MM.1S (cell line): Measurements from ENCODE around the gene FGF4.

Experiments
- DNase-seq: peaks from one replicate; pipeline ENCODE4 v3.0.0-alpha.2; 2015
- H2AFZ ChIP-seq: fragments of 300-600 bp; sonication (generic); 2 replicates; pipeline ENCODE4 v1.6.0; 2016; ENCODE audit warnings: antibody characterized with exemption, low read length
- H3F3A ChIP-seq: fragments of 300-600 bp; sonication (generic); 2 replicates; pipeline ENCODE4 v1.6.1; 2016; ENCODE audit warnings: mild to moderate bottlenecking, antibody characterized with exemption, low read length, moderate library complexity, mixed read lengths; ENCODE audit not compliant: insufficient read depth
- H3K27ac ChIP-seq: fragments of 300-600 bp; sonication (generic); 2 replicates; pipeline ENCODE4 v1.5.1; 2016; ENCODE audit warnings: mild to moderate bottlenecking, low read length
- H3K27me3 ChIP-seq: fragments of 300-600 bp; sonication (generic); replicated peaks from 2 replicates; pipeline ENCODE4 v1.6.0; 2016; ENCODE audit warnings: low read length; ENCODE audit not compliant: insufficient read depth
- H3K36me3 ChIP-seq: fragments of 300-600 bp; sonication (generic); replicated peaks from 2 replicates; pipeline ENCODE4 v1.6.1; 2016; ENCODE audit warnings: mild to moderate bottlenecking, low read length, mixed read lengths; ENCODE audit not compliant: insufficient read depth
- H3K4me1 ChIP-seq: fragments of 300-600 bp; sonication (generic); 2 replicates; pipeline ENCODE4 v1.6.1; 2016; ENCODE audit warnings: low read length, mixed read lengths
- H3K4me2 ChIP-seq: fragments of 300-600 bp; sonication (generic); 2 replicates; pipeline ENCODE4 v1.6.0; 2016; ENCODE audit warnings: low read depth, low read length
- H3K4me3 ChIP-seq: fragments of 300-600 bp; sonication (generic); 2 replicates; pipeline ENCODE4 v1.5.1; 2016; ENCODE audit warnings: low read length, mixed read lengths
- H3K79me2 ChIP-seq: fragments of 300-600 bp; sonication (generic); 2 replicates; pipeline ENCODE4 v1.6.1; 2016; ENCODE audit warnings: mixed run types, low read length, mixed read lengths
- H3K9ac ChIP-seq: fragments of 300-600 bp; sonication (generic); 2 replicates; pipeline ENCODE4 v1.6.1; 2016; ENCODE audit warnings: low read length, mixed read lengths
- H3K9me2 ChIP-seq: fragments of 300-600 bp; sonication (generic); replicated peaks from 2 replicates; pipeline ENCODE4 v1.6.1; 2016; ENCODE audit warnings: mild to moderate bottlenecking, low read length, mixed read lengths; ENCODE audit not compliant: insufficient read depth
- H3K9me3 ChIP-seq: fragments of 300-600 bp; sonication (generic); replicated peaks from 2 replicates; pipeline ENCODE4 v1.6.1; 2016; ENCODE audit warnings: mild to moderate bottlenecking, low read length, mixed read lengths; ENCODE audit not compliant: insufficient read depth
- H4K20me1 ChIP-seq: fragments of 300-600 bp; sonication (generic); 2 replicates; pipeline ENCODE4 v1.6.1; 2016; ENCODE audit warnings: mild to moderate bottlenecking, low read length, moderate library complexity, mixed read lengths; ENCODE audit not compliant: insufficient read depth
- EZH2 ChIP-seq: fragments of 300-600 bp; sonication (generic); optimal IDR thresholded peaks from 2 replicates; pipeline ENCODE3; 2017; ENCODE audit warnings: low read depth, mild to moderate bottlenecking, antibody characterized with exemption, low read length, mixed read lengths
- EZH2phosphoT487 ChIP-seq: fragments of 300-600 bp; sonication (generic); IDR thresholded peaks from 2 replicates; pipeline ENCODE4 v1.6.1; 2018; ENCODE audit warnings: antibody characterized with exemption, low read length
- TF ChIP-seq, protein P1 (sequence below): fragments of 300-600 bp; sonication (generic); IDR thresholded peaks from 2 replicates; pipeline ENCODE4 v1.5.1; 2016; ENCODE audit warnings: antibody characterized with exemption, low read length, mixed read lengths

FGF4 gene

DNA sequence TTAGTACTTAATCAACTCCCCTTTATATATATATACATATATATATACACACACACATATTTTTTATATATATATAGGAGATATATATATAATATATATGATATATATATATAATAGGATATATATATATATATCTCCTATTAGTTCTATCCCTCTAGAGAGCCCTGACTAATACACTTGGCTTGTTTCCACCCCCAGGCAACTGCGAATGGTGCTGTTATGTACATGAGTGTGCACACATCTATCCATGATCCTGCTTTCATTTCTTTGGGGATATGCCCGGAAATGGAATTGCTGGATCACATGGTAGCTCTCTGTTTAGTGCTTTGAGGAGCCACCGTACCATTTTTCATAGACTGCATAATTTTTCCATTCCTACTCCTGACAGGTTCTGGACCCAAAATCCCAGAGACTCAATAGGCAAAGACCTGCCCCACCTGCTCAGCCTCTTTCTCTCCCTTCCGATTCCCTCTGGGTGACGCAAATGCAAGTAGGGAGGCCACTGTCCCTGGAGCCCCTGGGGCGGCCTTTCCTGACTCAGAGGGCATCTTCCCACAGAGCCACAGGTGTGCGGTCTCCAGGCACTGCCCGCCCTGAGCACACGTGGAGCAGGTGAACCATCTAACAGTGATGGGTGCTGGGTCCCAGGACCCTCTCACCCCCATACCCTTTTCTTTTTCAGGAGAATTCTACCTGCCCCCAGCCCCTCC, 32.1 kb upstream of the FGF4 start:
- H3K27ac ChIP-seq = no peak overlapping the region
- no peaks in the 10 kb centered on the region for H3F3A ChIP-seq
- no peaks in the 10 kb centered on the region for H3K4me1 ChIP-seq
- H3K79me2 ChIP-seq = no peaks in the 10 kb centered on the region
- H4K20me1 ChIP-seq = no peaks in the 10 kb centered on the region
- H3K9me2 ChIP-seq = no peaks in the 10 kb centered on the region
- H3K9ac ChIP-seq = no peak overlapping the region
- no peak overlapping the region for H3K4me3 ChIP-seq
- no peak for DNase-seq
- H3K36me3 ChIP-seq = no peaks in the 10 kb centered on the region
- TF ChIP-seq EZH2 (no peak), EZH2phosphoT487 (no peak)
- TF ChIP-seq, protein P1, sequence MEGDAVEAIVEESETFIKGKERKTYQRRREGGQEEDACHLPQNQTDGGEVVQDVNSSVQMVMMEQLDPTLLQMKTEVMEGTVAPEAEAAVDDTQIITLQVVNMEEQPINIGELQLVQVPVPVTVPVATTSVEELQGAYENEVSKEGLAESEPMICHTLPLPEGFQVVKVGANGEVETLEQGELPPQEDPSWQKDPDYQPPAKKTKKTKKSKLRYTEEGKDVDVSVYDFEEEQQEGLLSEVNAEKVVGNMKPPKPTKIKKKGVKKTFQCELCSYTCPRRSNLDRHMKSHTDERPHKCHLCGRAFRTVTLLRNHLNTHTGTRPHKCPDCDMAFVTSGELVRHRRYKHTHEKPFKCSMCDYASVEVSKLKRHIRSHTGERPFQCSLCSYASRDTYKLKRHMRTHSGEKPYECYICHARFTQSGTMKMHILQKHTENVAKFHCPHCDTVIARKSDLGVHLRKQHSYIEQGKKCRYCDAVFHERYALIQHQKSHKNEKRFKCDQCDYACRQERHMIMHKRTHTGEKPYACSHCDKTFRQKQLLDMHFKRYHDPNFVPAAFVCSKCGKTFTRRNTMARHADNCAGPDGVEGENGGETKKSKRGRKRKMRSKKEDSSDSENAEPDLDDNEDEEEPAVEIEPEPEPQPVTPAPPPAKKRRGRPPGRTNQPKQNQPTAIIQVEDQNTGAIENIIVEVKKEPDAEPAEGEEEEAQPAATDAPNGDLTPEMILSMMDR = no peak
- H3K9me3 ChIP-seq = no peaks in the 10 kb centered on the region
- no peak overlapping the region for H2AFZ ChIP-seq
- no peak overlapping the region for H3K4me2 ChIP-seq
- peaks cover 71% of the 10 kb centered on the region for H3K27me3 ChIP-seq

DNA sequence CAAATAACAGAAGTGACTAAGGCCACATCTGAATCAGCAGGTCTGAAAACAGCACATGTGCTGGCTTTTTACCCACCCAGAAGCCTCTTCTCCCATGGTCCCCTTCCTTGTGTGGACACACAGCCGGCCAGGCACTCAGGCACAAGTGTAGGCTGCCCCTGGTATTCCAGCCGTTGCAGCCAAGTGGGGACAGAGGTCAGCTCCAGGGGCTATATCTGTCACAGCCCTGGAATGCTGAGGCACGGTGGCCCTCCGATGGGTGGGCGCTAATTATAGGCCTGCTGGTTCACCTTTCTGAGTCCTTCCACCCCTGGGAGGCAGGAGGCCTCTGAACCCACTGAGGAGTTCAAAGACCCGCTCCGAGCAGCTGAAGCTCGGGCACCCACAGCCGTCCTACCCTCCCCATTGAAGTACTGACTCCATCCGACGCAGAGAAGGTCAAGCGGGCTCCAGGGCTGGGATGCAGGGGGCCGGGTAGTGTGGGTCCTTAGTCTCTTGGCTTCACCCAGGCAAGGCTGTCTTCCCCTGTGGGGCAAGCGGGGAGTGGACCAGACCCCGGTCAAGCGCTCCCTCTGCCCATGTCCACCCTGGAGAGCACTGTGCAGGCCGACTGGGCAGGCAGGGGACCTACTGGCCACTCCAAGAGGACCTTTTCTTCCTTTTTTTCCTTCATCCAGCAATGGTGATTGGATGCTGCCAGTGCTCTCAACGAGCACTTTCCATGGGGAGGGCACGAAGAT, 29.8 kb upstream of the FGF4 start:
- TF ChIP-seq, protein P1 = no peak
- Histone ChIP-seq H3K79me2 (no peaks in the 10 kb centered on the region), H3K9ac (no peak overlapping the region), H3K4me2 (no peak overlapping the region), H2AFZ (no peak overlapping the region), H3K9me3 (no peaks in the 10 kb centered on the region), H3K4me3 (no peak overlapping the region), H4K20me1 (no peaks in the 10 kb centered on the region), H3K9me2 (no peaks in the 10 kb centered on the region), H3K4me1 (no peaks in the 10 kb centered on the region), H3K36me3 (no peaks in the 10 kb centered on the region), H3F3A (no peaks in the 10 kb centered on the region), H3K27ac (no peak overlapping the region), H3K27me3 (peaks cover 54% of the 10 kb centered on the region)
- DNase-seq = no peak

DNA sequence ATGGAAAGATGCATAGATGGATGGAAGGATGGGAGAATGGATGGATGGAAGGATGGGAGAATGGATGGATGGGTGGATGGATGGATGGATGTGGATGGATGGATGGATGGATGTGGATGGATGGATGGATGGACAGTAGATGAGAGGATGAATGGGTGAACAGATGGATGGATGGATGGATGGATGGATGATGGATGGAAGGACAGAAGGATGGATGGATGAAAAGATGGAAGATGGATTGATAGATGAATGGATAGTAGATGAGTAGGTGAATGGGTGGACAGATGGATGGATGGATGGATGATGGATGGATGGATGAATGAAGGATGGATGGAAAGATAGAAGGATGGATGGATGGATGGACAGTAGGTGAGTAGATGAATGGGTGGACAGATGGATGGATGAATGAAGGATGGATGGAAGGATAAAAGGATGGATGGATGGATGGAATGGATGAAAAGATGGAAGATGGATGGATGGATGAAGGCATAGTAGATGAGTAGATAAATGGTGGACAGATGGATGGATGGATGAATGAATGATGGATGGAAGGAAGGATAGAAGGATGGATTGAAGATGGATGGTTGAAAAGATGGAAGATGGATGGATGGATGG, 28.6 kb upstream of the FGF4 start:
- H3K79me2 ChIP-seq = no peaks in the 10 kb centered on the region
- no peak overlapping the region for H2AFZ ChIP-seq
- H3K4me2 ChIP-seq = no peak overlapping the region
- no peaks in the 10 kb centered on the region for H3K9me3 ChIP-seq
- H3K4me1 ChIP-seq = no peaks in the 10 kb centered on the region
- H3K27ac ChIP-seq = no peak overlapping the region
- H3K27me3 ChIP-seq = peaks cover 53% of the 10 kb centered on the region
- H3K9ac ChIP-seq = no peak overlapping the region
- no peaks in the 10 kb centered on the region for H3K9me2 ChIP-seq
- DNase-seq = no peak
- no peak for TF ChIP-seq EZH2phosphoT487
- no peak for TF ChIP-seq EZH2
- TF ChIP-seq, protein P1 = no peak
- no peaks in the 10 kb centered on the region for H3F3A ChIP-seq
- H3K36me3 ChIP-seq = no peaks in the 10 kb centered on the region
- H3K4me3 ChIP-seq = no peak overlapping the region
- no peaks in the 10 kb centered on the region for H4K20me1 ChIP-seq
